ENCODE measurements around the gene PAXX. TPM values are rescaled to one million over a fixed set of nuclear protein-coding genes. Genes with fewer than 3 reads are reported as not detected.

Gene PAXX
- polyA plus RNA-seq, 1 donor from 2014 or later = 276 TPM

- H3K27ac ChIP-seq (ENCODE audit: low read length) = no peak overlapping the region
- no peak overlapping the region for H3K9ac ChIP-seq (ENCODE audit: low read length)
- H3K9me3 ChIP-seq (ENCODE audit: low read length) = no peaks in the 10 kb centered on the region
- no peak overlapping the region for H3K4me3 ChIP-seq (ENCODE audit: low read length)
- H3F3A ChIP-seq (ENCODE audit: insufficient read depth, low read length, poor library complexity, severe bottlenecking) = no peaks in the 10 kb centered on the region
- TF ChIP-seq CTCF (IDR thresholded peaks at IDR 0.05; ENCODE audit: poor library complexity, severe bottlenecking) = no peak
- no peak for TF ChIP-seq EP300 (conservative IDR thresholded peaks at IDR 0.05; ENCODE audit: poor library complexity, severe bottlenecking)
- TF ChIP-seq RAD21 (conservative IDR thresholded peaks at IDR 0.05) = no peak
- no peak for TF ChIP-seq SMC3 (conservative IDR thresholded peaks at IDR 0.05; ENCODE audit: poor library complexity)
- no peak for TF ChIP-seq TAF1 (IDR thresholded peaks at IDR 0.05; ENCODE audit: low read depth)
- no peak for TF ChIP-seq EZH2 (IDR thresholded peaks at IDR 0.05; ENCODE audit: borderline replicate concordance, insufficient read depth, low read length, poor library complexity, severe bottlenecking)
- no peak for TF ChIP-seq POLR2AphosphoS5 (IDR thresholded peaks at IDR 0.05)
- no peak for TF ChIP-seq REST (IDR thresholded peaks at IDR 0.05; ENCODE audit: borderline replicate concordance)
- TF ChIP-seq MXI1 (conservative IDR thresholded peaks at IDR 0.05; ENCODE audit: poor library complexity, severe bottlenecking) = no peak
- no peaks in the 10 kb centered on the region for H3K9me2 ChIP-seq (ENCODE audit: insufficient read depth, low read length)
- H4K20me1 ChIP-seq (ENCODE audit: insufficient read depth) = no peaks in the 10 kb centered on the region
- no peaks in the 10 kb centered on the region for H3K27me3 ChIP-seq (ENCODE audit: insufficient read depth, low read depth, low read length)
- H3K79me2 ChIP-seq (replicated peaks; ENCODE audit: insufficient read depth, low read length) = no peaks in the 10 kb centered on the region
- no peak overlapping the region for H3K4me2 ChIP-seq (ENCODE audit: low read length)
- H3K36me3 ChIP-seq (ENCODE audit: insufficient read depth, low read length) = no peaks in the 10 kb centered on the region
- no peak overlapping the region for H2AFZ ChIP-seq (ENCODE audit: low read depth, low read length)
Observed at GRCh38 chr9:136969774-136970173, 22.4 kb upstream of the PAXX start.

GRCh38 chr9:136970361-136970760, 21.9 kb upstream of the PAXX start:
- Histone ChIP-seq H3F3A (ENCODE audit: insufficient read depth, low read length, poor library complexity, severe bottlenecking) (no peaks in the 10 kb centered on the region), H3K4me3 (ENCODE audit: low read length) (no peak overlapping the region), H3K27me3 (ENCODE audit: insufficient read depth, low read depth, low read length) (no peaks in the 10 kb centered on the region), H4K20me1 (ENCODE audit: insufficient read depth) (no peaks in the 10 kb centered on the region), H3K9ac (ENCODE audit: low read length) (no peak overlapping the region), H3K27ac (ENCODE audit: low read length) (no peak overlapping the region), H3K9me3 (ENCODE audit: low read length) (no peaks in the 10 kb centered on the region), H3K4me2 (ENCODE audit: low read length) (no peak overlapping the region), H3K36me3 (ENCODE audit: insufficient read depth, low read length) (no peaks in the 10 kb centered on the region), H3K9me2 (ENCODE audit: insufficient read depth, low read length) (no peaks in the 10 kb centered on the region), H2AFZ (ENCODE audit: low read depth, low read length) (no peak overlapping the region), H3K79me2 (replicated peaks; ENCODE audit: insufficient read depth, low read length) (no peaks in the 10 kb centered on the region)
- TF ChIP-seq CTCF (IDR thresholded peaks at IDR 0.05; ENCODE audit: poor library complexity, severe bottlenecking) (no peak), POLR2AphosphoS5 (IDR thresholded peaks at IDR 0.05) (no peak), SMC3 (conservative IDR thresholded peaks at IDR 0.05; ENCODE audit: poor library complexity) (no peak)

All from neural cell (in vitro differentiated cells).